HepG2 (cell line): ENCODE data around the gene SBK2. TPM values are rescaled to one million over a fixed set of nuclear protein-coding genes. Genes with fewer than 3 reads are reported as not detected.

Source experiments
- ATF7-NPFF ChIP-seq: sonication (generic); formaldehyde crosslinking; IDR thresholded peaks from 2 replicates; pipeline ENCODE4 v1.8.1; 2023; ENCODE audit warnings: mild to moderate bottlenecking, low read depth, missing genetic modification reagents, moderate library complexity
- DBP ChIP-seq: sonication (generic); formaldehyde crosslinking; IDR thresholded peaks from 2 replicates; pipeline ENCODE4 v1.4.0; 2020; ENCODE audit warnings: missing genetic modification reagents; ENCODE audit errors: not compliant biosample characterization
- FOXK2 ChIP-seq: fragments of 450-650 bp; IDR thresholded peaks from 2 replicates; pipeline ENCODE4 v1.6.1; 2016
- GATA4 ChIP-seq: sonication (generic); IDR thresholded peaks from 2 replicates; pipeline ENCODE4 v1.6.1; 2016; ENCODE audit warnings: antibody characterized with exemption, low read depth, borderline replicate concordance
- GATAD2A ChIP-seq: IDR thresholded peaks from 2 replicates; pipeline ENCODE4 v1.6.1; 2016
- JARID2 ChIP-seq: sonication (generic); formaldehyde crosslinking; IDR thresholded peaks from 2 replicates; pipeline ENCODE4 v1.8.1; 2023; ENCODE audit warnings: missing genetic modification reagents, inconsistent platforms; ENCODE audit not compliant: insufficient replicate concordance
- NONO ChIP-seq, 2 experiments: fragments of 450-650 bp in 1 of 2; sonication (generic) in 1 of 2; formaldehyde crosslinking in 1 of 2; IDR thresholded peaks in 1 of 2; conservative IDR thresholded peaks in 1 of 2; 2 replicates each; pipeline versions ENCODE4 v1.6.1 to v1.8.0; 2017 to 2022; ENCODE audit warnings: mild to moderate bottlenecking in 1 of 2, missing genetic modification reagents in 1 of 2, moderate library complexity in 1 of 2
- TBL1XR1 ChIP-seq: fragments of 150-350 bp; IDR thresholded peaks from 2 replicates; pipeline ENCODE4 v1.6.1; 2014; ENCODE audit warnings: borderline replicate concordance, low read length; ENCODE audit not compliant: partially characterized antibody
- ZBTB20 ChIP-seq: sonication (generic); formaldehyde crosslinking; IDR thresholded peaks from 2 replicates; pipeline ENCODE4 v1.8.1; 2023; ENCODE audit warnings: missing genetic modification reagents, low read depth, mild to moderate bottlenecking, borderline replicate concordance
- ZC3H4 ChIP-seq: sonication (generic); formaldehyde crosslinking; IDR thresholded peaks from 2 replicates; pipeline ENCODE4 v1.4.0; 2020; ENCODE audit warnings: missing genetic modification reagents, borderline replicate concordance
- ZNF205 ChIP-seq: IDR thresholded peaks from 2 replicates; pipeline ENCODE4 v1.6.1; 2018; ENCODE audit warnings: missing biosample characterization, missing genetic modification reagents
- ZNF510 ChIP-seq: sonication (generic); formaldehyde crosslinking; IDR thresholded peaks from 2 replicates; pipeline ENCODE4 v1.4.0; 2020; ENCODE audit warnings: low read depth, mild to moderate bottlenecking, missing genetic modification reagents
- ZNF556 ChIP-seq: sonication (generic); formaldehyde crosslinking; IDR thresholded peaks from 2 replicates; pipeline ENCODE4 v1.4.0; 2020; ENCODE audit warnings: mild to moderate bottlenecking, missing genetic modification reagents, borderline replicate concordance
- ZNF619 ChIP-seq: sonication (generic); formaldehyde crosslinking; IDR thresholded peaks from 2 replicates; pipeline ENCODE4 v1.4.0; 2020; ENCODE audit warnings: mild to moderate bottlenecking, missing genetic modification reagents
- ZSCAN25 ChIP-seq: sonication (generic); formaldehyde crosslinking; IDR thresholded peaks from 2 replicates; pipeline ENCODE4 v1.8.0; 2022; ENCODE audit warnings: mild to moderate bottlenecking, missing genetic modification reagents
- polyA plus RNA-seq, 8 experiments: library from polyadenylated mRNA; depleted of rRNA in 3 of 8; stranded (reverse) in 7 of 8; unstranded in 1 of 8; fragments of >200 nt; fragmentation: Illumina TruSeq in 4 of 8; extraction: Trizol in 4 of 8; gene quantifications; 2 replicates each; pipeline versions ENCODE4 v1.2.1 to v1.2.3, GENCODE V29; 2011 to 2016; ENCODE audit warnings: low read depth in 4 of 8, missing spikeins in 1 of 8, mixed read lengths in 1 of 8; ENCODE audit not compliant: insufficient read depth in 1 of 8
- total RNA-seq, 5 experiments: library from RNA; depleted of rRNA; stranded (reverse); fragments of >200 nt; fragmentation: Illumina TruSeq; extraction: Trizol; gene quantifications; 2 replicates each; pipeline ENCODE4 v1.2.3, GENCODE V29; 2016; ENCODE audit warnings: low read depth in 1 of 5
- TF ChIP-seq, protein P1 (sequence below): fragments of 450-650 bp; IDR thresholded peaks from 2 replicates; pipeline ENCODE4 v1.6.1; 2016
- TF ChIP-seq, protein P2 (sequence below): sonication (generic); formaldehyde crosslinking; IDR thresholded peaks from 2 replicates; pipeline ENCODE4 v1.8.1; 2023; ENCODE audit warnings: mild to moderate bottlenecking, missing genetic modification reagents
- TF ChIP-seq, protein P3 (sequence below): sonication (generic); formaldehyde crosslinking; IDR thresholded peaks from 2 replicates; pipeline ENCODE4 v1.9.0; 2021; ENCODE audit warnings: mild to moderate bottlenecking, missing genetic modification reagents

SBK2 gene
- total and polyA plus RNA-seq, 2 of the 13 experiments (the other 11 are each of a cell fraction or from before 2014, with no cell fraction given) = 0.24 TPM; not detected in 1

- TF ChIP-seq, protein P1, sequence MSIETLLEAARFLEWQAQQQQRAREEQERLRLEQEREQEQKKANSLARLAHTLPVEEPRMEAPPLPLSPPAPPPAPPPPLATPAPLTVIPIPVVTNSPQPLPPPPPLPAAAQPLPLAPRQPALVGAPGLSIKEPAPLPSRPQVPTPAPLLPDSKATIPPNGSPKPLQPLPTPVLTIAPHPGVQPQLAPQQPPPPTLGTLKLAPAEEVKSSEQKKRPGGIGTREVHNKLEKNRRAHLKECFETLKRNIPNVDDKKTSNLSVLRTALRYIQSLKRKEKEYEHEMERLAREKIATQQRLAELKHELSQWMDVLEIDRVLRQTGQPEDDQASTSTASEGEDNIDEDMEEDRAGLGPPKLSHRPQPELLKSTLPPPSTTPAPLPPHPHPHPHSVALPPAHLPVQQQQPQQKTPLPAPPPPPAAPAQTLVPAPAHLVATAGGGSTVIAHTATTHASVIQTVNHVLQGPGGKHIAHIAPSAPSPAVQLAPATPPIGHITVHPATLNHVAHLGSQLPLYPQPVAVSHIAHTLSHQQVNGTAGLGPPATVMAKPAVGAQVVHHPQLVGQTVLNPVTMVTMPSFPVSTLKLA = peak; percentile 97
- TF ChIP-seq ZNF556 (CRISPR knock-in tag) (no peak), GATA4 (no peak), NONO (IDR thresholded peaks at IDR 0.05) (no peak), NONO (CRISPR knock-in tag; conservative IDR thresholded peaks at IDR 0.05) (peak; percentile 38), FOXK2 (no peak), ZNF205 (no peak; the same call in 1 of the 2 replicates), ZSCAN25 (0 out of 2 replicates have a peak, but pooled peaks have one; percentile 35), DBP (CRISPR knock-in tag) (no peak), ATF7-NPFF (no peak), ZBTB20 (CRISPR knock-in tag) (no peak), ZNF510 (CRISPR knock-in tag) (no peak), TBL1XR1 (no peak), JARID2 (CRISPR knock-in tag) (no peak), GATAD2A (CRISPR knock-in tag) (no peak), ZC3H4 (CRISPR knock-in tag) (no peak), ZNF619 (CRISPR knock-in tag) (no peak)
- TF ChIP-seq, protein P2, sequence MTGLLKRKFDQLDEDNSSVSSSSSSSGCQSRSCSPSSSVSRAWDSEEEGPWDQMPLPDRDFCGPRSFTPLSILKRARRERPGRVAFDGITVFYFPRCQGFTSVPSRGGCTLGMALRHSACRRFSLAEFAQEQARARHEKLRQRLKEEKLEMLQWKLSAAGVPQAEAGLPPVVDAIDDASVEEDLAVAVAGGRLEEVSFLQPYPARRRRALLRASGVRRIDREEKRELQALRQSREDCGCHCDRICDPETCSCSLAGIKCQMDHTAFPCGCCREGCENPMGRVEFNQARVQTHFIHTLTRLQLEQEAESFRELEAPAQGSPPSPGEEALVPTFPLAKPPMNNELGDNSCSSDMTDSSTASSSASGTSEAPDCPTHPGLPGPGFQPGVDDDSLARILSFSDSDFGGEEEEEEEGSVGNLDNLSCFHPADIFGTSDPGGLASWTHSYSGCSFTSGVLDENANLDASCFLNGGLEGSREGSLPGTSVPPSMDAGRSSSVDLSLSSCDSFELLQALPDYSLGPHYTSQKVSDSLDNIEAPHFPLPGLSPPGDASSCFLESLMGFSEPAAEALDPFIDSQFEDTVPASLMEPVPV (CRISPR knock-in tag) = no peak
- TF ChIP-seq, protein P3, sequence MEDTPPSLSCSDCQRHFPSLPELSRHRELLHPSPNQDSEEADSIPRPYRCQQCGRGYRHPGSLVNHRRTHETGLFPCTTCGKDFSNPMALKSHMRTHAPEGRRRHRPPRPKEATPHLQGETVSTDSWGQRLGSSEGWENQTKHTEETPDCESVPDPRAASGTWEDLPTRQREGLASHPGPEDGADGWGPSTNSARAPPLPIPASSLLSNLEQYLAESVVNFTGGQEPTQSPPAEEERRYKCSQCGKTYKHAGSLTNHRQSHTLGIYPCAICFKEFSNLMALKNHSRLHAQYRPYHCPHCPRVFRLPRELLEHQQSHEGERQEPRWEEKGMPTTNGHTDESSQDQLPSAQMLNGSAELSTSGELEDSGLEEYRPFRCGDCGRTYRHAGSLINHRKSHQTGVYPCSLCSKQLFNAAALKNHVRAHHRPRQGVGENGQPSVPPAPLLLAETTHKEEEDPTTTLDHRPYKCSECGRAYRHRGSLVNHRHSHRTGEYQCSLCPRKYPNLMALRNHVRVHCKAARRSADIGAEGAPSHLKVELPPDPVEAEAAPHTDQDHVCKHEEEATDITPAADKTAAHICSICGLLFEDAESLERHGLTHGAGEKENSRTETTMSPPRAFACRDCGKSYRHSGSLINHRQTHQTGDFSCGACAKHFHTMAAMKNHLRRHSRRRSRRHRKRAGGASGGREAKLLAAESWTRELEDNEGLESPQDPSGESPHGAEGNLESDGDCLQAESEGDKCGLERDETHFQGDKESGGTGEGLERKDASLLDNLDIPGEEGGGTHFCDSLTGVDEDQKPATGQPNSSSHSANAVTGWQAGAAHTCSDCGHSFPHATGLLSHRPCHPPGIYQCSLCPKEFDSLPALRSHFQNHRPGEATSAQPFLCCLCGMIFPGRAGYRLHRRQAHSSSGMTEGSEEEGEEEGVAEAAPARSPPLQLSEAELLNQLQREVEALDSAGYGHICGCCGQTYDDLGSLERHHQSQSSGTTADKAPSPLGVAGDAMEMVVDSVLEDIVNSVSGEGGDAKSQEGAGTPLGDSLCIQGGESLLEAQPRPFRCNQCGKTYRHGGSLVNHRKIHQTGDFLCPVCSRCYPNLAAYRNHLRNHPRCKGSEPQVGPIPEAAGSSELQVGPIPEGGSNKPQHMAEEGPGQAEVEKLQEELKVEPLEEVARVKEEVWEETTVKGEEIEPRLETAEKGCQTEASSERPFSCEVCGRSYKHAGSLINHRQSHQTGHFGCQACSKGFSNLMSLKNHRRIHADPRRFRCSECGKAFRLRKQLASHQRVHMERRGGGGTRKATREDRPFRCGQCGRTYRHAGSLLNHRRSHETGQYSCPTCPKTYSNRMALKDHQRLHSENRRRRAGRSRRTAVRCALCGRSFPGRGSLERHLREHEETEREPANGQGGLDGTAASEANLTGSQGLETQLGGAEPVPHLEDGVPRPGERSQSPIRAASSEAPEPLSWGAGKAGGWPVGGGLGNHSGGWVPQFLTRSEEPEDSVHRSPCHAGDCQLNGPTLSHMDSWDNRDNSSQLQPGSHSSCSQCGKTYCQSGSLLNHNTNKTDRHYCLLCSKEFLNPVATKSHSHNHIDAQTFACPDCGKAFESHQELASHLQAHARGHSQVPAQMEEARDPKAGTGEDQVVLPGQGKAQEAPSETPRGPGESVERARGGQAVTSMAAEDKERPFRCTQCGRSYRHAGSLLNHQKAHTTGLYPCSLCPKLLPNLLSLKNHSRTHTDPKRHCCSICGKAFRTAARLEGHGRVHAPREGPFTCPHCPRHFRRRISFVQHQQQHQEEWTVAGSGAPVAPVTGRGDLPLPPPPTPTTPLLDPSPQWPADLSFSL (CRISPR knock-in tag) = 0 out of 2 replicates have a peak, but pooled peaks have one; percentile 32
Measured at GRCh38 chr19:55526216-55527196, 10.4 kb downstream of the SBK2 start (continued).
